H1 (cell line): ENCODE data around the gene CNTNAP3B. TPM values are rescaled to one million over a fixed set of nuclear protein-coding genes. Genes with fewer than 3 reads are reported as not detected.
"Not testable (repeated sequence)": the region's sequence is repeated elsewhere in the genome, so short reads cannot be mapped to it uniquely, and the experiment has no call there.

ENCODE experiments used
- CTCF ChIA-PET: fragments of 300-600 bp; sonication (Branson Sonifier 250); formaldehyde crosslinking; loops from one replicate; lab custom pipeline; 2021; ENCODE audit not compliant: partially characterized antibody; lab: Charles Lee
- POLR2A ChIA-PET: fragments of 300-600 bp; sonication (Branson Sonifier 250); formaldehyde crosslinking; loops from one replicate; lab custom pipeline; 2021; ENCODE audit warnings: inconsistent platforms; ENCODE audit not compliant: partially characterized antibody; lab: Charles Lee
- DNase-seq, 2 experiments: peaks; one replicate each; pipeline versions ENCODE4 v3.0.0 to v3.0.0-alpha.2; 2010 to 2022; ENCODE audit warnings: low spot score in 2 of 2, low read depth in 1 of 2, mixed read lengths in 1 of 2
- FAIRE-seq: peaks from 2 replicates; lab custom pipeline; 2011; peaks lifted over from hg19 to GRCh38; lab: Jason Lieb, UNC
- H2AFZ ChIP-seq: 2 replicates; pipeline ENCODE4 v1.8.1; 2012; ENCODE audit warnings: low read length, inconsistent platforms
- H2AK5ac ChIP-seq: 2 replicates; pipeline ENCODE4 v1.6.1; 2013; ENCODE audit warnings: low read depth, low read length
- H2BK120ac ChIP-seq: replicated peaks from 2 replicates; pipeline ENCODE3; 2013; ENCODE audit warnings: low read depth, low read length, inconsistent platforms
- H2BK12ac ChIP-seq: 2 replicates; pipeline ENCODE4 v1.6.1; 2013; ENCODE audit warnings: low read depth, low read length
- H2BK15ac ChIP-seq: 2 replicates; pipeline ENCODE4 v1.6.1; 2013; ENCODE audit warnings: low read length
- H2BK20ac ChIP-seq: 2 replicates; pipeline ENCODE4 v1.6.1; 2013; ENCODE audit warnings: low read length
- H2BK5ac ChIP-seq: 2 replicates; pipeline ENCODE4 v1.6.1; 2013; ENCODE audit warnings: low read depth, low read length
- H3K14ac ChIP-seq: 2 replicates; pipeline ENCODE4 v1.6.1; 2013; ENCODE audit warnings: inconsistent platforms; ENCODE audit not compliant: insufficient read length
- H3K18ac ChIP-seq: 2 replicates; pipeline ENCODE4 v1.6.1; 2013; ENCODE audit warnings: low read length; ENCODE audit errors: extremely low read depth
- H3K23ac ChIP-seq: 2 replicates; pipeline ENCODE4 v1.6.1; 2013; ENCODE audit warnings: inconsistent platforms; ENCODE audit not compliant: insufficient read length
- H3K23me2 ChIP-seq: 2 replicates; pipeline ENCODE4 v1.6.1; 2013; ENCODE audit warnings: low read depth, low read length
- H3K27ac ChIP-seq: 2 replicates; pipeline ENCODE4 v1.6.1; 2011; ENCODE audit warnings: low read depth, low read length, inconsistent platforms
- H3K27me3 ChIP-seq, 4 experiments: replicated peaks in 1 of 4; 1 replicate in 1 of 4; 2 replicates in 3 of 4; pipeline versions ENCODE4 v1.6.1 to v1.8.1; 2011 to 2013; ENCODE audit warnings: low read length in 3 of 4, mild to moderate bottlenecking in 3 of 4, inconsistent platforms in 2 of 4, mixed read lengths in 2 of 4, moderate library complexity in 1 of 4; ENCODE audit not compliant: control insufficient read depth in 3 of 4, insufficient read depth in 3 of 4; ENCODE audit errors: extremely low read depth in 1 of 4
- H3K36me3 ChIP-seq, 4 experiments: 2 replicates each; pipeline versions ENCODE4 v1.6.1 to v1.8.1; 2011 to 2013; ENCODE audit warnings: mild to moderate bottlenecking in 4 of 4, low read length in 3 of 4, moderate library complexity in 2 of 4, control low read depth in 1 of 4, inconsistent platforms in 1 of 4; ENCODE audit not compliant: insufficient read depth in 4 of 4, control insufficient read depth in 2 of 4
- H3K4ac ChIP-seq: replicated peaks from 2 replicates; pipeline ENCODE3; 2013; ENCODE audit warnings: low read length, low read depth, mixed read lengths, inconsistent platforms; ENCODE audit not compliant: insufficient read length
- H3K4me1 ChIP-seq, 4 experiments: replicated peaks in 1 of 4; 1 replicate in 1 of 4; 2 replicates in 3 of 4; pipeline versions ENCODE4 v1.6.1 to v1.8.1; 2011 to 2013; ENCODE audit warnings: low read length in 3 of 4, inconsistent platforms in 2 of 4, mixed read lengths in 1 of 4; ENCODE audit not compliant: insufficient read depth in 4 of 4, control insufficient read depth in 3 of 4
- H3K4me2 ChIP-seq, 2 experiments: 2 replicates each; pipeline versions ENCODE4 v1.6.1 to v1.8.1; 2011 to 2013; ENCODE audit warnings: low read depth in 2 of 2, low read length in 2 of 2, control low read depth in 1 of 2, inconsistent platforms in 1 of 2, mild to moderate bottlenecking in 1 of 2; ENCODE audit not compliant: insufficient read depth in 1 of 2
- H3K4me3 ChIP-seq, 4 experiments: fragments of 200-600, 300-600 bp in 1 of 4; sonication (generic), shearing (Covaris generic), sonication (Bioruptor Twin) in 1 of 4; 2 replicates each; pipeline versions ENCODE4 v1.5.1 to v1.8.1; 2011 to 2016; ENCODE audit warnings: low read length in 4 of 4, low read depth in 3 of 4, control low read depth in 2 of 4, inconsistent platforms in 2 of 4, mild to moderate bottlenecking in 2 of 4, mixed read lengths in 1 of 4, moderate library complexity in 1 of 4; ENCODE audit not compliant: insufficient read depth in 2 of 4; ENCODE audit errors: extremely low read depth in 1 of 4
- H3K56ac ChIP-seq: replicated peaks from 2 replicates; pipeline ENCODE3; 2013; ENCODE audit warnings: low read depth, mild to moderate bottlenecking, mixed read lengths, low read length, inconsistent platforms; ENCODE audit not compliant: insufficient read length
- H3K79me1 ChIP-seq: 2 replicates; pipeline ENCODE4 v1.6.1; 2013; ENCODE audit warnings: low read depth, low read length, control low read depth
- H3K79me2 ChIP-seq, 2 experiments: 2 replicates each; pipeline versions ENCODE4 v1.6.1 to v1.8.1; 2012 to 2013; ENCODE audit warnings: low read length in 2 of 2, mild to moderate bottlenecking in 2 of 2, inconsistent platforms in 1 of 2; ENCODE audit not compliant: insufficient read depth in 2 of 2, control insufficient read depth in 1 of 2
- H3K9ac ChIP-seq, 4 experiments: replicated peaks in 1 of 4; 1 replicate in 1 of 4; 2 replicates in 3 of 4; pipeline versions ENCODE4 v1.6.1 to v1.8.1; 2011 to 2013; ENCODE audit warnings: low read depth in 3 of 4, low read length in 3 of 4, control low read depth in 2 of 4, mild to moderate bottlenecking in 2 of 4, moderate library complexity in 2 of 4, inconsistent platforms in 1 of 4; ENCODE audit errors: extremely low read depth in 1 of 4
- H3K9me3 ChIP-seq, 2 experiments: 2 replicates each; pipeline versions ENCODE4 v1.6.1 to v1.8.1; 2012 to 2013; ENCODE audit warnings: mild to moderate bottlenecking in 2 of 2, moderate library complexity in 2 of 2, control low read depth in 1 of 2, inconsistent platforms in 1 of 2, low read depth in 1 of 2, low read length in 1 of 2, mixed read lengths in 1 of 2; ENCODE audit not compliant: insufficient read depth in 2 of 2
- H4K20me1 ChIP-seq, 2 experiments: replicated peaks in 1 of 2; 2 replicates each; pipeline versions ENCODE3 to v1.8.1; 2011 to 2013; ENCODE audit warnings: inconsistent platforms in 2 of 2, low read length in 2 of 2, mild to moderate bottlenecking in 1 of 2; ENCODE audit not compliant: insufficient read depth in 2 of 2, control insufficient read depth in 1 of 2
- H4K5ac ChIP-seq: 2 replicates; pipeline ENCODE4 v1.6.1; 2013; ENCODE audit warnings: low read length, low read depth, mixed read lengths, inconsistent platforms; ENCODE audit not compliant: insufficient read length
- H4K8ac ChIP-seq: 2 replicates; pipeline ENCODE4 v1.8.0; 2013; ENCODE audit warnings: mild to moderate bottlenecking, moderate library complexity, low read length, inconsistent platforms; ENCODE audit not compliant: insufficient read depth; ENCODE audit errors: extremely low read depth
- H4K91ac ChIP-seq: replicated peaks from 2 replicates; pipeline ENCODE3; 2013; ENCODE audit warnings: low read length, mixed read lengths, inconsistent platforms; ENCODE audit not compliant: insufficient read length
- WGBS, 2 experiments: shearing (Covaris generic) in 1 of 2; methylation state at CpG; one replicate each; pipeline versions ENCODE4 v1.1.6 to v1.1.7; 2013 to 2015; ENCODE audit warnings: low lambda C conversion rate in 2 of 2, mixed read lengths in 2 of 2, inconsistent platforms in 1 of 2, low coverage in 1 of 2, missing lambda C conversion rate in 1 of 2; ENCODE audit not compliant: insufficient replicate concordance in 2 of 2, insufficient coverage in 1 of 2, insufficient read length in 1 of 2; ENCODE audit errors: extremely low coverage in 1 of 2, missing lambda C conversion rate in 1 of 2; 5-methylcytosine and 5-hydroxymethylcytosine counted together
- polyA plus RNA-seq, 7 experiments: library from polyadenylated mRNA; depleted of rRNA in 3 of 7; stranded (reverse) in 5 of 7; unstranded in 2 of 7; fragments of >200 nt in 5 of 7; fragments of 200-250 nt in 2 of 7; gene quantifications; 1 replicate in 5 of 7; 2 replicates in 1 of 7; 4 replicates in 1 of 7; pipeline versions ENCODE4 v1.2.1 to v1.2.3, GENCODE V29; 2011 to 2013; ENCODE audit warnings: missing spikeins in 2 of 7, mixed read lengths in 2 of 7
- total RNA-seq: library from RNA; stranded (reverse); fragmentation: NEBNext Ultra II Directional; extraction: Animal tissue kit (Norgen Biotek cat#: 25700); gene quantifications from 2 replicates; pipeline ENCODE4 v1.2.1, GENCODE V29; 2021

Gene CNTNAP3B
- total and polyA plus RNA-seq, 2 of the 8 experiments (the other 6 are each of a cell fraction or from before 2014, with no cell fraction given) = 1.3 to 2.9 TPM

DNA sequence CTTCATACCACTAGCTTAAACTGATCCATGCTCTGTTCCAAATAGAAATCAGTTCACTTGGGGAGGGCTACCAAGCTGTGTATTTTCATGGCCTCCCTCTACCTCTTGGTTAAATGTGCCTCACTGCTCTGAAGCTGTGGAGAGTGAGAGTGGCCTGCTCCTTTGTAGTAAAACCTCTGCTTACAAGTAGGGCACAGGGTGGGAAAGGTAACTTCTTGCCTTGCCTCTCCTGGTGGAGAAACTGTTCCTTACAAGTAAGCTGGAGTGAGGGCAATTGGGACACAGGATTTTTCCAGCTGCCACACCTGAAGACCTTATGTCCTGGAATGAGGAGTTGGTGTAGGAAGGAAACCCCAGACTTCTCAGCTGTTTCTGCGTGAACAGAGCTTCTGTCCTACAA is 211.9 kb downstream of the CNTNAP3B start:
- POLR2A ChIA-PET, H2BK120ac ChIP-seq, H3K79me1 ChIP-seq, H2BK20ac ChIP-seq, H4K91ac ChIP-seq, H3K4me1 ChIP-seq, H3K36me3 ChIP-seq, H3K27me3 ChIP-seq, FAIRE-seq, H3K18ac ChIP-seq, H3K56ac ChIP-seq, H3K9me3 ChIP-seq, H4K20me1 ChIP-seq, H3K27ac ChIP-seq, H3K4me2 ChIP-seq, H4K8ac ChIP-seq, H3K9ac ChIP-seq, H2BK15ac ChIP-seq, H3K23me2 ChIP-seq, H2AFZ ChIP-seq, H3K4ac ChIP-seq, DNase-seq, H3K23ac ChIP-seq, H2BK5ac ChIP-seq, H3K14ac ChIP-seq, H4K5ac ChIP-seq, H3K79me2 ChIP-seq, CTCF ChIA-PET, H2AK5ac ChIP-seq, H3K4me3 ChIP-seq, H2BK12ac ChIP-seq: not testable (repeated sequence)
- WGBS, 2 experiments = 0% methylated on average over 1 of the region's 1 CpG; no CpG with 5 or more reads in 1 of the 2 experiments

DNA sequence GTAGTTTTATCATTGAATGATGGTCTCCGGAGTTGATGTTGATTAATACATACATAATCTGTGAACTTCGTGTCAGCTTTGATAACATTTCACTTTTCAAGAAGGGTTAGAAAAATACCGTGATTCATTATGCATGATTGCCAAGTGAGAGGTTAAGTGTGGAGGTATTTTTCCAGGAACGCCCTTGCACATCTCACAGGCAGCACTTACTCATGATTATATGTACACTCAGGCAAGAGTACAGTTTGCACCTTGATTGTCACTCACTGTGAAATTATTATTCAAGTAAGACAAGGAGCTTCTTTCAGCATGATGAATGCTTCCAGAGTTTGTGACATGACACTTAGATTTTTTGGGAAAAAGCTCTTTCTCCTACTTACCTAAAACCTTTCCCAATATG is 223.7 kb downstream of the CNTNAP3B start:
- CTCF ChIA-PET = not testable (repeated sequence)

More for the DNA sequence above, 223.7 kb downstream of the CNTNAP3B start:
- POLR2A ChIA-PET, H2BK15ac ChIP-seq, FAIRE-seq, H2BK20ac ChIP-seq, H3K9ac ChIP-seq, H4K5ac ChIP-seq, H3K4me3 ChIP-seq, H3K9me3 ChIP-seq, H4K20me1 ChIP-seq, H3K23ac ChIP-seq, H4K91ac ChIP-seq, H2BK12ac ChIP-seq, H3K56ac ChIP-seq, H3K4ac ChIP-seq, H3K4me1 ChIP-seq, DNase-seq, H2BK120ac ChIP-seq, H3K79me1 ChIP-seq, H2BK5ac ChIP-seq, H2AFZ ChIP-seq, H3K23me2 ChIP-seq, H3K18ac ChIP-seq, H3K4me2 ChIP-seq, H3K14ac ChIP-seq, H4K8ac ChIP-seq, H3K79me2 ChIP-seq, H3K36me3 ChIP-seq, H3K27ac ChIP-seq, H2AK5ac ChIP-seq, H3K27me3 ChIP-seq: not testable (repeated sequence)
- no CpG with 5 or more reads among the region's 4 CpGs for WGBS, 2 experiments
